K562 (cell line): ENCODE data around the gene APOC4. TPM values are rescaled to one million over a fixed set of nuclear protein-coding genes. Genes with fewer than 3 reads are reported as not detected.

Source experiments
- ATAC-seq: fragments of 200-7000 bp; cut with Tn5 transposase; 3 replicates; pipeline ENCODE4 v1.9.1; 2020; ENCODE audit warnings: moderate library complexity
- BruUV-seq: library from RNA; stranded (reverse); fragments of 400-500 nt; replicated peaks from 2 replicates; lab custom pipeline; 2021; lab: Mats Ljungman, UMichigan
- CTCF ChIA-PET: fragments of 300-600 bp; formaldehyde crosslinking; extraction: SDS; loops from one replicate; lab custom pipeline; 2021; ENCODE audit warnings: low intra/inter-chr PET ratio; lab: Yijun Ruan, JAX
- POLR2A ChIA-PET: fragments of 300-600, 350-650 bp; sonication (Branson Sonifier 250); formaldehyde crosslinking; extraction: SDS; loops from one replicate; lab custom pipeline; 2021; ENCODE audit warnings: antibody characterized with exemption, inconsistent platforms; lab: Yijun Ruan, JAX
- DNase-seq, 4 experiments: peaks; one replicate each; pipeline versions ENCODE4 v3.0.0 to v3.0.0-alpha.2; 2011 to 2018; ENCODE audit warnings: low spot score in 3 of 4, mixed read lengths in 3 of 4; ENCODE audit errors: extremely low read depth in 1 of 4
- FAIRE-seq: peaks from 2 replicates; lab custom pipeline; 2011; peaks lifted over from hg19 to GRCh38; lab: Jason Lieb, UNC
- H2AFZ ChIP-seq: 2 replicates; pipeline ENCODE4 v1.6.0; 2011; ENCODE audit warnings: low read depth, low read length, control low read depth, inconsistent platforms
- H3K27ac ChIP-seq: fragments of 200-600 bp; 3 replicates; pipeline ENCODE4 v1.8.0; 2011; ENCODE audit warnings: low read depth, mild to moderate bottlenecking, control low read depth, inconsistent platforms, low read length, moderate library complexity, mixed read lengths; ENCODE audit errors: extremely low read depth
- H3K27me3 ChIP-seq, 2 experiments: fragments of 300-600 bp in 1 of 2; 2 replicates in 1 of 2; 3 replicates in 1 of 2; pipeline versions ENCODE4 v1.6.0 to v1.8.0; 2011; ENCODE audit warnings: inconsistent platforms in 2 of 2, low read length in 2 of 2, mild to moderate bottlenecking in 1 of 2, mixed read lengths in 1 of 2, moderate library complexity in 1 of 2; ENCODE audit not compliant: control insufficient read depth in 2 of 2, insufficient read depth in 2 of 2
- H3K36me3 ChIP-seq: fragments of 300-600 bp; 3 replicates; pipeline ENCODE4 v1.8.0; 2011; ENCODE audit warnings: mild to moderate bottlenecking, low read length, inconsistent platforms; ENCODE audit not compliant: control insufficient read depth, insufficient read depth
- H3K4me1 ChIP-seq, 2 experiments: fragments of 200-600 bp in 1 of 2; replicated peaks in 1 of 2; 2 replicates in 1 of 2; 3 replicates in 1 of 2; pipeline versions ENCODE4 v1.5.1 to v1.8.0; 2011; ENCODE audit warnings: inconsistent platforms in 2 of 2, low read length in 2 of 2, mild to moderate bottlenecking in 1 of 2, mixed read lengths in 1 of 2, moderate library complexity in 1 of 2; ENCODE audit not compliant: control insufficient read depth in 2 of 2, insufficient read depth in 2 of 2
- H3K4me2 ChIP-seq: 2 replicates; pipeline ENCODE4 v1.6.1; 2011; ENCODE audit warnings: low read length, control low read depth, inconsistent platforms, mixed read lengths; ENCODE audit not compliant: insufficient read depth
- H3K4me3 ChIP-seq: fragments of 200-600 bp; sonication (generic), shearing (Covaris generic); 2 replicates; pipeline ENCODE4 v1.5.1; 2016; ENCODE audit warnings: control low read depth, inconsistent platforms
- H3K79me2 ChIP-seq: fragments of 200-600 bp; 3 replicates; pipeline ENCODE4 v1.8.0; 2011; ENCODE audit warnings: low read length, inconsistent platforms; ENCODE audit not compliant: control insufficient read depth, insufficient read depth
- H3K9ac ChIP-seq, 2 experiments: 2 replicates each; pipeline versions ENCODE4 v1.6.0 to v1.6.1; 2011; ENCODE audit warnings: low read depth in 2 of 2, low read length in 2 of 2, control low read depth in 1 of 2, inconsistent platforms in 1 of 2, mild to moderate bottlenecking in 1 of 2, mixed read lengths in 1 of 2; ENCODE audit not compliant: insufficient read depth in 1 of 2
- H3K9me1 ChIP-seq: one replicate; pipeline ENCODE4 v1.6.0; 2011; ENCODE audit warnings: inconsistent platforms, mild to moderate bottlenecking, low read length, moderate library complexity; ENCODE audit not compliant: control insufficient read depth, insufficient read depth
- H3K9me3 ChIP-seq: replicated peaks from 2 replicates; pipeline ENCODE4 v1.5.1; 2011; ENCODE audit warnings: low read depth, low read length, inconsistent platforms; ENCODE audit not compliant: control insufficient read depth, insufficient read depth
- H4K20me1 ChIP-seq: replicated peaks from 2 replicates; pipeline ENCODE4 v1.6.1; 2011; ENCODE audit warnings: low read length, inconsistent platforms, mixed read lengths; ENCODE audit not compliant: control insufficient read depth, insufficient read depth
- BACH1 ChIP-seq: fragments of 200-800 bp; sonication (Bioruptor generic); IDR thresholded peaks from 2 replicates; pipeline ENCODE4 v1.6.1; 2016; ENCODE audit warnings: missing genetic modification characterization, missing compliant biosample characterization
- CREB3 ChIP-seq: fragments of 450-650 bp; conservative IDR thresholded peaks from 2 replicates; pipeline ENCODE4 v1.6.1; 2016; ENCODE audit warnings: missing genetic modification characterization, low read depth, mild to moderate bottlenecking, missing compliant biosample characterization, moderate library complexity
- CREBBP ChIP-seq: IDR thresholded peaks from one replicate; pipeline ENCODE4 v1.6.1; 2012; ENCODE audit warnings: low read depth, mild to moderate bottlenecking, control low read depth, inconsistent platforms, low read length
- CXXC5 ChIP-seq: fragments of 250-450 bp; sonication (Bioruptor Pico); IDR thresholded peaks from 2 replicates; pipeline ENCODE4 v1.8.0; 2022; ENCODE audit warnings: inconsistent platforms, mild to moderate bottlenecking, moderate library complexity
- MCM7 ChIP-seq, 2 experiments: fragments of 450-650 bp; IDR thresholded peaks; 2 replicates each; pipeline ENCODE4 v1.6.1; 2016 to 2018
- NR4A1 ChIP-seq, 2 experiments: fragments of 250-450 bp in 1 of 2; fragments of 450-650 bp in 1 of 2; sonication (Bioruptor Pico) in 1 of 2; IDR thresholded peaks; 2 replicates each; pipeline versions ENCODE4 v1.4.0 to v1.6.1; 2016 to 2020; ENCODE audit warnings: mild to moderate bottlenecking in 2 of 2, missing compliant biosample characterization in 1 of 2, missing genetic modification characterization in 1 of 2, moderate library complexity in 1 of 2
- PHF20 ChIP-seq: fragments of 450-650 bp; IDR thresholded peaks from 2 replicates; pipeline ENCODE4 v1.6.1; 2018; ENCODE audit not compliant: partially characterized antibody
- RAD21 ChIP-seq, 2 experiments: fragments of 250-450 bp in 1 of 2; fragments of 450-650 bp in 1 of 2; sonication (Bioruptor Pico) in 1 of 2; formaldehyde crosslinking in 1 of 2; IDR thresholded peaks in 1 of 2; conservative IDR thresholded peaks in 1 of 2; 2 replicates each; pipeline versions ENCODE4 v1.4.0 to v1.8.0; 2020 to 2022; ENCODE audit warnings: mild to moderate bottlenecking in 2 of 2, moderate library complexity in 1 of 2
- RBM34 ChIP-seq: fragments of 200-400 bp; formaldehyde crosslinking; IDR thresholded peaks from 2 replicates; pipeline ENCODE4 v1.6.1; 2018; ENCODE audit warnings: low read length, borderline replicate concordance; ENCODE audit not compliant: insufficient read depth
- SMARCA4 ChIP-seq: fragments of 450-650 bp; IDR thresholded peaks from 2 replicates; pipeline ENCODE4 v1.6.1; 2016
- THRB ChIP-seq: fragments of 450-650 bp; formaldehyde crosslinking; conservative IDR thresholded peaks from 2 replicates; pipeline ENCODE4 v1.4.0; 2022; ENCODE audit warnings: mild to moderate bottlenecking, missing genetic modification characterization
- ZKSCAN8 ChIP-seq: fragments of 200-800 bp; sonication (Bioruptor generic); IDR thresholded peaks from 2 replicates; pipeline ENCODE4 v1.6.1; 2016; ENCODE audit warnings: missing genetic modification characterization, missing compliant biosample characterization
- ZNF165 ChIP-seq: fragments of 250-450 bp; sonication (Bioruptor Pico); IDR thresholded peaks from 2 replicates; pipeline ENCODE4 v1.4.0; 2020; ENCODE audit warnings: borderline replicate concordance
- ZNF197 ChIP-seq: fragments of 200-800 bp; sonication (Bioruptor generic); IDR thresholded peaks from 2 replicates; pipeline ENCODE4 v1.6.1; 2016; ENCODE audit warnings: low read depth, missing genetic modification characterization, missing compliant biosample characterization
- ZNF436 ChIP-seq: fragments of 250-450, 450-650 bp; sonication (Bioruptor Pico); formaldehyde crosslinking; IDR thresholded peaks from 2 replicates; pipeline ENCODE4 v1.7.0; 2020; ENCODE audit warnings: mild to moderate bottlenecking
- ZNF583 ChIP-seq: fragments of 250-450 bp; sonication (Bioruptor Pico); IDR thresholded peaks from 2 replicates; pipeline ENCODE4 v1.4.0; 2020
- ZNF655 ChIP-seq: fragments of 250-450 bp; sonication (Bioruptor Pico); IDR thresholded peaks from 2 replicates; pipeline ENCODE4 v1.5.0; 2021
- WGBS: fragments of 100-300 bp; shearing (Covaris generic); methylation state at CpG from one replicate; pipeline ENCODE4 v1.1.6; 2016; ENCODE audit warnings: low coverage, mixed read lengths; ENCODE audit not compliant: insufficient coverage; ENCODE audit errors: missing lambda C conversion rate; 5-methylcytosine and 5-hydroxymethylcytosine counted together
- in situ Hi-C: fragments of 300-500 bp; cut with MboI; formaldehyde crosslinking; loops from 4 replicates; pipeline ENCODE4 v1.15.0; 2018; ENCODE audit warnings: inconsistent platforms, mixed read lengths
- intact Hi-C: fragments of 100-400 bp; cut with micrococcal nuclease; formaldehyde crosslinking; loops from 2 replicates; pipeline ENCODE4 v1.14.2; 2022
- polyA plus RNA-seq, 8 experiments: library from polyadenylated mRNA; depleted of rRNA in 4 of 8; stranded (reverse) in 5 of 8; unstranded in 3 of 8; fragments of >200 nt; fragmentation: Nextera tagmentation in 2 of 8; fragmentation: Illumina TruSeq in 1 of 8; extraction: Ambion mirVana in 2 of 8; extraction: Trizol in 1 of 8; gene quantifications; 2 replicates each; pipeline versions ENCODE4 v1.2.1 to v1.2.3, GENCODE V29; 2011 to 2014; ENCODE audit warnings: inconsistent platforms in 1 of 8, missing spikeins in 1 of 8
- total RNA-seq, 7 experiments: library from RNA; depleted of rRNA in 6 of 7; stranded (reverse); fragments of >200 nt in 6 of 7; fragmentation: Illumina TruSeq in 2 of 7; extraction: Trizol in 2 of 7; gene quantifications; 2 replicates each; pipeline versions ENCODE4 v1.2.1 to v1.2.3, GENCODE V29; 2011 to 2021; ENCODE audit warnings: low replicate concordance in 1 of 7

Gene APOC4
- total and polyA plus RNA-seq, 9 of the 15 experiments (the other 6 are each of a cell fraction or from before 2014, with no cell fraction given) = 0.46 TPM; not detected in 8

GRCh38 chr19:44975444-44975843 is 33.4 kb downstream of the APOC4 start:
- intact Hi-C loops = no loop called here
- Histone ChIP-seq H3K79me2 (no peaks in the 10 kb centered on the region), H3K27me3 (no peaks in the 10 kb centered on the region), H3K9me1 (no peaks in the 10 kb centered on the region), H3K9me3 (no peaks in the 10 kb centered on the region)
- in situ Hi-C loops = no loop called here
- no peak for TF ChIP-seq RBM34
- no peak for TF ChIP-seq CREB3 (tag)
- TF ChIP-seq ZNF436 (CRISPR knock-in tag) = no peak
- TF ChIP-seq PHF20 = no peak
- no peak for TF ChIP-seq SMARCA4
- TF ChIP-seq ZNF583 (CRISPR knock-in tag) = no peak
- no peak for TF ChIP-seq BACH1 (tag)
- TF ChIP-seq ZNF197 (CRISPR knock-in tag) = no peak
- no peak for TF ChIP-seq NR4A1 (CRISPR knock-in tag; IDR thresholded peaks at IDR 0.05)
- TF ChIP-seq NR4A1 (tag; IDR thresholded peaks at IDR 0.05) = no peak
- TF ChIP-seq MCM7 (IDR thresholded peaks at IDR 0.05) = no peak
- TF ChIP-seq ZNF165 = no peak
- TF ChIP-seq CREBBP = no peak
- TF ChIP-seq ZNF655 (CRISPR knock-in tag) = no peak
- no peak for TF ChIP-seq RAD21 (CRISPR knock-in tag; conservative IDR thresholded peaks at IDR 0.05 in 1 of 2, IDR thresholded peaks at IDR 0.05 in 1 of 2)
- no peak for TF ChIP-seq CXXC5 (CRISPR knock-in tag)
- TF ChIP-seq THRB (CRISPR knock-in tag) = no peak
- no peak for TF ChIP-seq ZKSCAN8 (CRISPR knock-in tag)
- TF ChIP-seq, all 486 proteins: peak for 0
- BruUV-seq = no TSS peak
- peaks cover 0 to 5% of the 10 kb centered on the region in 2 experiments; a peak in 1 of 5 replicates for H3K4me1 ChIP-seq
- no peak overlapping the region for H3K4me3 ChIP-seq
- CTCF ChIA-PET = no interaction called here
- no peak overlapping the region for H3K27ac ChIP-seq
- no peak overlapping the region for H3K9ac ChIP-seq
- WGBS = 96% methylated on average over 2 of the region's 4 CpGs
- H4K20me1 ChIP-seq = no peaks in the 10 kb centered on the region
- POLR2A ChIA-PET = interaction anchor here (0.6 to 2.0 kb wide), 7 partner anchors 9 to 344 kb away, joined by 3 to 5 read pairs (median 3); no protein-coding TSS in a partner anchor
- no peak for ATAC-seq
- no peak for DNase-seq
- FAIRE-seq = no peak
- H2AFZ ChIP-seq = no peak overlapping the region
- H3K4me2 ChIP-seq = no peak overlapping the region
- peaks cover 72% of the 10 kb centered on the region for H3K36me3 ChIP-seq
